Loucy (cell line): ENCODE measurements around the gene TTL.

Experiments used
- CTCF ChIP-seq: fragments of 200-600 bp; sonication (generic); conservative IDR thresholded peaks from 2 replicates; pipeline ENCODE4 v1.5.1; 2014; ENCODE audit warnings: mild to moderate bottlenecking, antibody characterized with exemption, low read length
- EZH2phosphoT487 ChIP-seq: fragments of 200-600 bp; IDR thresholded peaks from 2 replicates; pipeline ENCODE4 v1.6.1; 2018; ENCODE audit warnings: antibody characterized with exemption, mild to moderate bottlenecking, moderate library complexity, borderline replicate concordance

- TF ChIP-seq CTCF (no peak), EZH2phosphoT487 (no peak)
Measured at GRCh38 chr2:112579241-112579640, 97.3 kb downstream of the TTL start.
